GM21619 (cell line): ENCODE data around the gene IQUB.
"Not testable (repeated sequence)": the region's sequence is repeated elsewhere in the genome, so short reads cannot be mapped to it uniquely, and the experiment has no call there.

Source experiments
- ATAC-seq: cut with Tn5 transposase; IDR thresholded peaks from one replicate; pipeline ENCODE4 v1.9.1; 2021; ENCODE audit not compliant: unreplicated experiment

The IQUB gene

DNA sequence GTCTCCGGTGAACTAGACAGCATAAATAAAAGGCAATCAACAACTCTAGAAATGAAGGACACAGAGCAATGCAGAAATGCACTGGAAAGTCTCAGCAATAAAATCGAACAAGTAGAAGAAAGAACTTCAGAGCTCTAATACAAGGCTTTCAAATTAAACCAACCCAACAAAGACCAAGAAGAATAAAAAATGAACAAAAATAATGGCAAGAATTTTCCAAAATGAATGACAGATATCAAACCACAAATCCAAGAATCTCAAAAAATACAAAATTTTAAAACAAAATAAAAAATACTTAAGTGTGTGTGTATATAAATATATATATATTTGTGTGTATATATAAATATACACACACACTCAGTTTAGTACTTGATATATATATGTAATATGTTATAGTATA, 110.8 kb downstream of the IQUB start:
- no peak for ATAC-seq

DNA sequence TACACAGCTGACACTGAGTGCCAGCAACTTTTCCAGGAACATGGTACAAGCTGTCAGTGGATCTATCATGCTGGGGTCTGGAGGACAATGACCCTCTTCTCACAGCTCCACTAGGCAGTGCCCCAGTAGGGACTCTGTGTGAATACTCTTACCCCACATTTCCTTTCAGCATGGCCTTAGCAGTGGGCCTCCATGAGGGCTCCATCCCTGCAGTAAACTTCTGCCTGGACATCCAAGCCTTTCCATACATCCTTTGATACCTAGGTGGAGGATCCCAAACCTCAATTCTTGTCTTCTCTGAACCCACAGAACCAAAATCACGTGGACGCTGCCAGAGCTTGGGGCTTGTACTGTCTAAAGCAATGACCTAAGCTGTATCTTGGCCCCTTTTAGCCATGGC, 116.8 kb downstream of the IQUB start:
- ATAC-seq, result no peak

DNA sequence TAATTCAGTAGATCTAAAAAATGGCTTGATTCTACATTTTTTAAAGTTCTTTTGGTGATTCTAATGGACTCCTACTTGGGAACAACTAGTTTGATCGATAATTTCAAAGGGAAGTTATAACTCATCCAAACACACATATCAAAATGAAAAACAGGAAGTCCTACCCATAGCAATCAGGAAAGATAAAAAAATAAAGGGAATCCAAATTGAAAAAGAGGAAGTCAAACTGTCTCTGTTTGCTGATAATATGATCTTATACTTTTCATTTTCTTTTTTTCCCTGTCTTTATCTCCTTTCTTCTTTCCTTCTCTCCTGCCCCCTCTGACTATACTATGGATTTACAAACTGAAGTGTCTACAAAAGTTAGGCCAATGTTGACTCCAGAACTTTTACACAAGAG, 118.8 kb downstream of the IQUB start:
- no peak for ATAC-seq

DNA sequence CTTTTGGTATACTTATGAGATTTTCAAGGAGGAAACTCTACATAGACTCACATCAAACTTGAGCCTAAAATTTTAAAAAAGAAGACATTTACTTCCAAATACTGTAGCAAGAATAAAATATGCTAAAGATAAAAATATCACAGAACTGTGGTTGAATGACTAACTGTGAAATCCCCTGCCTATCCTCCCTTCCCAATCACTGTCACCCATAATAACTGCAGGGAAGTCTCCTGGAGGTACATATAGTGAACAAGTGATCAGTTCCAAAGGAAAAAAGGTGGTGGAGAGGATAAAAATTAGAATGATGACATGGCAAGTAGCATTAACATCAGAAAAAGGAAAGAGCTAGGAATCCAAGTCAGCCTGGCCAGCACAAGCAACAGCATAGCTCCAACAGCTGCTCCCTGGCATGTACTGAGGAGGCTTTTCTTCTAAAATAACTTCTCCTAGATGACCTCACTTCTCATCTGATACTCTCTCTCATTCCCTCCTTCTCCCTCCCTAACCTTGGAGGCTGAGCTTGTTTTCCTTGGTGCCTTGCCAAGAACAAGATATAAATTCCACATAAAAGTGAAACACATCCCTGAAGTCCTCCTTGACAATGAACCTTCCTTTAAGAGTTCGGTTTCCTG, 124.0 kb downstream of the IQUB start:
- no peak for ATAC-seq

DNA sequence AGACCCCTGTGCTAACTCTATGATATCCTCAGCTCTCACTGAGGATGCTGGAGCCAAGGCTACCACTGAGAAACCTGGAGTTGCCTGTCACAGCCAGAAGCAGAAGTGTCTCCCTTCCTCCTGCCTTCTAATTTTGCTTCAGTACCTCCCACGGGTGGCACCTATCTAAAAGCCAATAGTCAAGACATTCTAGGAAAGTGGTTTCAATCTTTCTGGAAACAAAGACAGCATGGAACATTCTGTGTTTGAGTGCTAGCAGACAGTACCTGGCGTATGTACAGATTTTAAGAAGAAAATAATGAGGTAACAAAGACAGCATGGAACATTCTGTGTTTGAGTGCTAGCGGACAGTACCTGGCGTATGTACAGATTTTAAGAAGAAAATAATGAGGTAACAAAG, 126.4 kb downstream of the IQUB start:
- not testable (repeated sequence) for ATAC-seq
